ENCODE measurements around the gene CD109.

The CD109 gene

DNA sequence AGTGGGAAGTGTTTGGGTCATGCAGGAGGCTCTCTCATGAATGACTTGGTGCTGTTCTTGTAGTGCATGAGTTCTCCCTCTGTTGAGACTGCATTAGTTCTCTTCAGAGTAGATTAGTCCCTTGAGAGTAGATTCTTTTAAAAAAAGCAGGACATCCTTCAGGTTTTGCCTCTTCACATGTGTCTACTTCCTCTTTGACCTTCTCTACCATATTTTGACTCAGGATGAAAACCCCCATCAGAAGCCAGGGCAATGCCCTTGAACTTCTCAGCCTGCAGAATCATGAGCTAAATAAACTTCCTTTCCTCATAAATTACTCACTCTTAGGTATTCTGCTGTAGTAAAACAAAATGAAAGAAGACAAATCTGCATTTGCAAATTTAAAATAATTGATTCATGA lies 170.3 kb downstream of the CD109 start:
- TF ChIP-seq SIN3A (IDR thresholded peaks at IDR 0.05; ENCODE audit: borderline replicate concordance, insufficient read depth, low read length) (no peak), TAF1 (IDR thresholded peaks at IDR 0.05; ENCODE audit: borderline replicate concordance, insufficient read depth, low read length) (no peak), FOXP2 (optimal IDR thresholded peaks at IDR 0.05; ENCODE audit: borderline replicate concordance, extremely low read depth, extremely low read length, insufficient read depth) (no peak), POLR2AphosphoS5 (IDR thresholded peaks at IDR 0.05; ENCODE audit: low read depth, low read length) (no peak)
- TF ChIP-seq, protein P1, sequence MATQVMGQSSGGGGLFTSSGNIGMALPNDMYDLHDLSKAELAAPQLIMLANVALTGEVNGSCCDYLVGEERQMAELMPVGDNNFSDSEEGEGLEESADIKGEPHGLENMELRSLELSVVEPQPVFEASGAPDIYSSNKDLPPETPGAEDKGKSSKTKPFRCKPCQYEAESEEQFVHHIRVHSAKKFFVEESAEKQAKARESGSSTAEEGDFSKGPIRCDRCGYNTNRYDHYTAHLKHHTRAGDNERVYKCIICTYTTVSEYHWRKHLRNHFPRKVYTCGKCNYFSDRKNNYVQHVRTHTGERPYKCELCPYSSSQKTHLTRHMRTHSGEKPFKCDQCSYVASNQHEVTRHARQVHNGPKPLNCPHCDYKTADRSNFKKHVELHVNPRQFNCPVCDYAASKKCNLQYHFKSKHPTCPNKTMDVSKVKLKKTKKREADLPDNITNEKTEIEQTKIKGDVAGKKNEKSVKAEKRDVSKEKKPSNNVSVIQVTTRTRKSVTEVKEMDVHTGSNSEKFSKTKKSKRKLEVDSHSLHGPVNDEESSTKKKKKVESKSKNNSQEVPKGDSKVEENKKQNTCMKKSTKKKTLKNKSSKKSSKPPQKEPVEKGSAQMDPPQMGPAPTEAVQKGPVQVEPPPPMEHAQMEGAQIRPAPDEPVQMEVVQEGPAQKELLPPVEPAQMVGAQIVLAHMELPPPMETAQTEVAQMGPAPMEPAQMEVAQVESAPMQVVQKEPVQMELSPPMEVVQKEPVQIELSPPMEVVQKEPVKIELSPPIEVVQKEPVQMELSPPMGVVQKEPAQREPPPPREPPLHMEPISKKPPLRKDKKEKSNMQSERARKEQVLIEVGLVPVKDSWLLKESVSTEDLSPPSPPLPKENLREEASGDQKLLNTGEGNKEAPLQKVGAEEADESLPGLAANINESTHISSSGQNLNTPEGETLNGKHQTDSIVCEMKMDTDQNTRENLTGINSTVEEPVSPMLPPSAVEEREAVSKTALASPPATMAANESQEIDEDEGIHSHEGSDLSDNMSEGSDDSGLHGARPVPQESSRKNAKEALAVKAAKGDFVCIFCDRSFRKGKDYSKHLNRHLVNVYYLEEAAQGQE (IDR thresholded peaks at IDR 0.05; ENCODE audit: insufficient read depth in 1 of 2, low read depth in 2 of 2, low read length in 2 of 2): no peak

DNA sequence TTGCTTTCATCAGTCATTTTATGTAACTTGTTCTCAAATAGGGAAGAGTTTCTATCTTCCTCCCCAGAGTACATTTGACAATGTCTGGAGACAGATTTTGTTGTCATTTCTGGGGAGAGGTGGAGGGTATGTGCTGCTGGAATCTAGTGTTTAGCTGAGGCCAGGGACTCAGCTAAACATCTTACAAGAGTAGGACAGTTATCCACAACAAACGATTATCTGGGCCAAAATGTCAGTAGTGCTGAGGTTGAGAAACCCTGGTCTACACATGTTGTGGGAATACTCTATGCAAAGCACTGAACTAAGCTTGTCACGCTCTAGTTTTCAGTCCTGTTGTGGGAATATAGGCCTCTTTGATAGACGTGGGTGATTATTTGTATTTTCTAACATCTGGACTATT lies 171.4 kb downstream of the CD109 start:
- no peak for TF ChIP-seq TAF1 (IDR thresholded peaks at IDR 0.05; ENCODE audit: borderline replicate concordance, insufficient read depth, low read length)
- TF ChIP-seq POLR2AphosphoS5 (IDR thresholded peaks at IDR 0.05; ENCODE audit: low read depth, low read length): no peak
- TF ChIP-seq, protein P1 (IDR thresholded peaks at IDR 0.05; ENCODE audit: insufficient read depth in 1 of 2, low read depth in 2 of 2, low read length in 2 of 2): no peak
- TF ChIP-seq SIN3A (IDR thresholded peaks at IDR 0.05; ENCODE audit: borderline replicate concordance, insufficient read depth, low read length): no peak
- no peak for TF ChIP-seq FOXP2 (optimal IDR thresholded peaks at IDR 0.05; ENCODE audit: borderline replicate concordance, extremely low read depth, extremely low read length, insufficient read depth)

DNA sequence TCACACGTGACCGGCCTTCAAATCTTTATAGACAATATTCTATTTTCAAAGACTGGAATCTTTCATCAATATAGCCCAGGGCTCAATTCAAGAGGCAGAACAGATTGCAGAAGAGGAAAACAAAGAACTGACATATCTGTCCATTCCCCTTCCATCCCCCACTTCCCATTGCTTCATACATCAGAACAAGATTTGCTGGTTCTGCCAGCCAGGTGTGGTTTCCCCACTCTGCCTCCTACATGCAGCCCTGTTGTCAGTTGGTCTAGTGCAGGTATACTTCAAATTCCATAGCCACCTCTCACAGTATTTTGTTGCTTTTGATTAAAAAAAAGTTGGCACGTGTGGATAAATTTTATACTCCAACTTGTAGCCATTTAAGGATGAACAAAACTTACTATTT lies 174.9 kb downstream of the CD109 start:
- TF ChIP-seq POLR2AphosphoS5 (IDR thresholded peaks at IDR 0.05; ENCODE audit: low read depth, low read length) (no peak), TAF1 (IDR thresholded peaks at IDR 0.05; ENCODE audit: borderline replicate concordance, insufficient read depth, low read length) (no peak), SIN3A (IDR thresholded peaks at IDR 0.05; ENCODE audit: borderline replicate concordance, insufficient read depth, low read length) (no peak), FOXP2 (optimal IDR thresholded peaks at IDR 0.05; ENCODE audit: borderline replicate concordance, extremely low read depth, extremely low read length, insufficient read depth) (no peak)
- TF ChIP-seq, protein P1 (IDR thresholded peaks at IDR 0.05; ENCODE audit: insufficient read depth in 1 of 2, low read depth in 2 of 2, low read length in 2 of 2): no peak

DNA sequence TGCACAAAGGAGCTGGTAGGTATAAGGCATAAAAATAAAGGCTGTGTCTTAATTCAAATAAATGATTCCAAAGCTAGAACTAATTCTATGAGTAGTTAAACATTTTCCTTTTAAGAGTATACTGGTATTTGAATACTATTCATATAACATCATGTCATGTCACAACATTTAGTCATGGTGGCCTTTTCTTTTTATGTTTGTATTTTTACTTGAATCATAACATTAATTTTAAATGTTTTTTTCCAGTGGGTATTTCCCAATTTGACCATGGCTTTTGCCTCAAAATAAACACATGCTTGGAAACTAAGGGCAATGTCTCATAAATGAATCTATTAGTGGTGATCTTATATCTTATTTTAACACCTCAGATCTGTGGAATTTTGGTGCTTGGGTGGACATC lies 177.1 kb downstream of the CD109 start:
- TF ChIP-seq SIN3A (IDR thresholded peaks at IDR 0.05; ENCODE audit: borderline replicate concordance, insufficient read depth, low read length) (no peak), FOXP2 (optimal IDR thresholded peaks at IDR 0.05; ENCODE audit: borderline replicate concordance, extremely low read depth, extremely low read length, insufficient read depth) (no peak), TAF1 (IDR thresholded peaks at IDR 0.05; ENCODE audit: borderline replicate concordance, insufficient read depth, low read length) (no peak), POLR2AphosphoS5 (IDR thresholded peaks at IDR 0.05; ENCODE audit: low read depth, low read length) (no peak)
- TF ChIP-seq, protein P1 (IDR thresholded peaks at IDR 0.05; ENCODE audit: insufficient read depth in 1 of 2, low read depth in 2 of 2, low read length in 2 of 2): no peak

Measured in PFSK-1 (cell line).